Sciatic nerve (tissue), 2 donors: ENCODE measurements around the gene MOGAT1. TPM values are rescaled to one million over a fixed set of nuclear protein-coding genes. Genes with fewer than 3 reads are reported as not detected.

Experiments used
- ATAC-seq: fragments of 200-7000 bp; cut with Tn5 transposase; one replicate; pipeline ENCODE4 v1.9.1; 2020; ENCODE audit warnings: mild to moderate bottlenecking, moderate library complexity
- DNase-seq: peaks from one replicate; pipeline ENCODE4 v3.0.0-alpha.2; 2020; ENCODE audit warnings: low spot score
- intact Hi-C: fragments of 100-400 bp; cut with DNase I; formaldehyde crosslinking; loops from one replicate; pipeline ENCODE4 v1.14.2; 2022
- total RNA-seq: library from RNA; stranded (reverse); fragmentation: NEBNext Ultra II Directional; extraction: Animal tissue kit (Norgen Biotek cat#: 25700); gene quantifications from one replicate; pipeline ENCODE4 v1.2.1, GENCODE V29; 2021
- donor health status: DM: no; HTN: no; CAD: no.
- donor health status: DM: no; HTN: no; CAD: no.

Gene MOGAT1
- total RNA-seq, 1 donor from 2014 or later, result 0.45 TPM

DNA sequence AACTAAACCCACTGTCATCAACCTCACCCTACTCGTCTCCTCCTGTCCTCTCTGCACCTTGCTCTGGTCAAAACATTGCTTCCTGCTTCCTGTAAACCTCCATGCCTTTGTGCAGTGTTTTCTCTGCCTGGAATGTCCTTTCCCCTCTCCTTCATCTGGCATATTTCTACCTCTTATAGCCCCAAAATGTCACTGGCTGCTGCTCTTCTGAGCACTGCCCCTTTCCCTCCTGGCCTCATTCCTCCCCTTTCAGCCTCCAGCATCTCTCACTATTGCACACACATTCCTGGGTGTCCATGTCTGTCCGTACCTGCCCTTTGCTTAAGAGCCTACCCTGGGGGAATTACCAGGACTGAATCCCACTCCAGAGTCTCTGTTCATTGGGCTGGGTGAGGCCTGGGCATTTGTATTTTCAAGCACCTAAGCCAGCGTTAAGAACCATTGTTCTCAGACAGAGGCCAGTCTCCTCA lies 84.9 kb downstream of the MOGAT1 start:
- no peak for ATAC-seq
- no peak for DNase-seq
- intact Hi-C loops, result no loop called here

DNA sequence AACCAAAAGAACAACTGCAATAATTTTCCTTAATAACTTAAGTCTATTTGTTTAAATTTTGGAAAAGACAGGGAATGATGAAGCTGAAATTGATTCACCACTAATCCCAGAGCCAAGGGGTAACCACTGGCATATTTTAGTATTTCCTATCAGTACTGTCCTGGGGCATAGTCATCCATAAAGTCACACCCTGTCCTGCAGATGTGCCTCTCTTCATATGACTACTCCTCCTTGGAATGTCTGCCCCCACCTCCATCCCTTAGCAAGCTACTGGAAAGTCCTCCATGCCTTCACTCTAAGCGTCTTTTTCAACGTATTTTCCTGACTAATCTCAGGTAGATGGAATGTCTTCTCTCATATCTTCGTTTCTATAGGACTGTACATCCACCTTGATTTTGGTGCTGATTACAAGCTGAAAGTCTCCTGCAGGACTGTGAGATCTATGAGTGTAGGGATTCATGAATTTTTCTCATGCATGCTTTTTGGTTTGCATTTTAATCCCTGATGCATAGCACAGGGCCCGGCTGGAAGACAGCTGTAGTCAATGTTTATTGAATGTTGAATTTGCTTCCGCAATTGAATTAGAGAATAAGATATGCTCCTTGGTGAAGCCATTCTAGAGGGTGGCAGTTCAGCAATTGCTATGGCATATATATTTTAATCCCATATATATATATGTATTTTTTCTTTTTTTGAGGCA lies 85.6 kb downstream of the MOGAT1 start:
- DNase-seq (no peak), ATAC-seq (no peak)
- intact Hi-C loops, result no loop called here

Other genes starting within 250 kb of the MOGAT1 start
- 0.53 TPM for gene SGPP2, start 247.1 kb upstream of the MOGAT1 start, total RNA-seq
- 16.4 TPM for gene FARSB, start 15.6 kb upstream of the MOGAT1 start, total RNA-seq
- 70.5 TPM for gene ACSL3, start 189.4 kb downstream of the MOGAT1 start, total RNA-seq